Adrenal gland (tissue), 12 donors: Measurements from ENCODE around the gene ADD1. TPM values are rescaled to one million over a fixed set of nuclear protein-coding genes. Genes with fewer than 3 reads are reported as not detected.

Experiments
- DNase-seq, 7 donors: peaks; one replicate each; pipeline ENCODE4 v3.0.0-alpha.2; 2019 to 2020
- H3K27ac ChIP-seq, 5 donors: fragments of 200-600 bp; sonication (generic) in 4 of 5; 1 replicate in 3 of 5; 2 replicates in 2 of 5; pipeline versions ENCODE4 v1.5.1 to v1.8.0; 2016 to 2020; ENCODE audit warnings: mild to moderate bottlenecking in 1 of 5
- H3K27me3 ChIP-seq: fragments of 200-600 bp; 2 replicates; pipeline ENCODE4 v1.8.0; 2021
- H3K36me3 ChIP-seq, 2 donors: fragments of 200-600 bp; replicated peaks in 1 of 2; 1 replicate in 1 of 2; 2 replicates in 1 of 2; pipeline versions ENCODE4 v1.5.1 to v1.8.0; 2018 to 2022
- H3K4me1 ChIP-seq, 2 donors: fragments of 200-600 bp; replicated peaks in 1 of 2; 1 replicate in 1 of 2; 2 replicates in 1 of 2; pipeline versions ENCODE4 v1.5.1 to v1.8.0; 2018 to 2021
- H3K4me3 ChIP-seq, 4 donors: fragments of 200-600 bp; sonication (generic) in 3 of 4; one replicate each; pipeline ENCODE4 v1.5.1; 2016 to 2018
- H3K9me3 ChIP-seq, 3 donors: fragments of 200-600 bp; sonication (generic) in 1 of 3; replicated peaks in 1 of 3; 1 replicate in 2 of 3; 2 replicates in 1 of 3; pipeline versions ENCODE4 v1.5.1 to v1.8.0; 2016 to 2021
- POLR2A ChIP-seq, 2 donors: fragments of 450-650 bp; IDR thresholded peaks; one replicate each; pipeline ENCODE4 v1.6.1; 2017; ENCODE audit warnings: antibody characterized with exemption in 2 of 2, mild to moderate bottlenecking in 2 of 2, moderate library complexity in 1 of 2
- WGBS, 4 donors: extraction: QIAGEN DNeasy Blood & Tissue Kit in 2 of 4; methylation state at CpG; one replicate each; pipeline versions ENCODE4 v1.1.5 to v1.1.7; 2013 to 2017; 5-methylcytosine and 5-hydroxymethylcytosine counted together
- intact Hi-C, 2 donors: fragments of 100-400 bp; cut with DNase I; formaldehyde crosslinking; loops; one replicate each; pipeline versions ENCODE4 v1.14.1 to v1.15.0; 2022 to 2023
- polyA plus RNA-seq, 3 donors: library from polyadenylated mRNA; stranded (reverse); fragments of 200-250 nt in 2 of 3; fragments of 350-450 nt in 1 of 3; fragmentation: Illumina TruSeq in 1 of 3; extraction: RNeasy Lipid Tissue Mini Kit (QIAGEN cat#74804) in 1 of 3; gene quantifications; one replicate each; pipeline ENCODE4 v1.2.3, GENCODE V29; 2013 to 2014
- total RNA-seq, 9 donors: library from RNA; depleted of rRNA in 4 of 9; stranded (reverse); fragments of >200 nt in 4 of 9; fragments of 120-200 nt in 1 of 9; fragmentation: NEBNext Ultra II Directional in 1 of 9; extraction: Animal tissue kit (Norgen Biotek cat#: 25700) in 1 of 9; gene quantifications; one replicate each; pipeline versions ENCODE4 v1.1.0 to v1.2.4, GENCODE V29; 2013 to 2023
- TF ChIP-seq, protein P1 (sequence below), 6 experiments: fragments of 450-650 bp in 4 of 6; fragments of 200-600 bp in 2 of 6; sonication (generic) in 1 of 6; IDR thresholded peaks; 1 replicate in 5 of 6; 2 replicates in 1 of 6; pipeline versions ENCODE4 v1.5.1 to v1.8.0; 2016 to 2021; ENCODE audit warnings: antibody characterized with exemption in 6 of 6, mild to moderate bottlenecking in 2 of 6, moderate library complexity in 1 of 6
- donor health status: healthy with polysubstance abuse.
- donor health status: Bipolar disorder and iron deficiency.
- donor health status: DM: yes; HTN: yes; CAD: no.
- donor health status: DM: no; HTN: no; CAD: no.
- donor health status: DM: no; HTN: no; CAD: no.
- donor health status: DM: yes; HTN: yes; CAD: no.

The ADD1 gene
- total and polyA plus RNA-seq, 12 donors = 134 to 468 (median 241) TPM

DNA sequence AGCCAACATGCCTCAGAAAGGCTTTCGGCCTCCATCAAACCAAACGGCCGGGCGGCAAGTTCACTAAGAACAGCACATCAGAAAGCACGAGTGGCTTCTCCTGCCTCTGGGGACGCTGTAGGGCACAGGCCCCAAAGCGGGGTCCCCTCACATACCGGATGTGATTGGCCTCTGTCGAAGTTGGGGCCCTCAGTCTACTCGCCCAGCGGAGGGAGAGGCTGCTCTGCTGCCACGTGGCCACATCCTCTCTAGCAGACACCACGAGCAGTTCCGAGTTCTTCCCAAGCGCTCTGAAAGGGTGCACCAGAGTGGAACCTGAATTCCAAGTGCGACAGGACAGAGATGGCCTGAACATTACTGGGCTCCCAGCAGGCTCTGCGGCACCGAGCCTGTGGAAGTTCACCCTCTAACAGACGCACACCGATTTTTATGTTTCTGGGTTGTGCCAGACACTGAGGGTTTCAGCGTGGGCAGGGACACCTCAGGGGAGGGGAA lies 98.4 kb downstream of the ADD1 start:
- no peak for TF ChIP-seq POLR2A (IDR thresholded peaks at IDR 0.05)
- TF ChIP-seq, protein P1, sequence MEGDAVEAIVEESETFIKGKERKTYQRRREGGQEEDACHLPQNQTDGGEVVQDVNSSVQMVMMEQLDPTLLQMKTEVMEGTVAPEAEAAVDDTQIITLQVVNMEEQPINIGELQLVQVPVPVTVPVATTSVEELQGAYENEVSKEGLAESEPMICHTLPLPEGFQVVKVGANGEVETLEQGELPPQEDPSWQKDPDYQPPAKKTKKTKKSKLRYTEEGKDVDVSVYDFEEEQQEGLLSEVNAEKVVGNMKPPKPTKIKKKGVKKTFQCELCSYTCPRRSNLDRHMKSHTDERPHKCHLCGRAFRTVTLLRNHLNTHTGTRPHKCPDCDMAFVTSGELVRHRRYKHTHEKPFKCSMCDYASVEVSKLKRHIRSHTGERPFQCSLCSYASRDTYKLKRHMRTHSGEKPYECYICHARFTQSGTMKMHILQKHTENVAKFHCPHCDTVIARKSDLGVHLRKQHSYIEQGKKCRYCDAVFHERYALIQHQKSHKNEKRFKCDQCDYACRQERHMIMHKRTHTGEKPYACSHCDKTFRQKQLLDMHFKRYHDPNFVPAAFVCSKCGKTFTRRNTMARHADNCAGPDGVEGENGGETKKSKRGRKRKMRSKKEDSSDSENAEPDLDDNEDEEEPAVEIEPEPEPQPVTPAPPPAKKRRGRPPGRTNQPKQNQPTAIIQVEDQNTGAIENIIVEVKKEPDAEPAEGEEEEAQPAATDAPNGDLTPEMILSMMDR (IDR thresholded peaks at IDR 0.05) = no peak
- H3K4me1 ChIP-seq = peaks cover 4 to 9% of the 10 kb centered on the region in 2 donors
- H3K27ac ChIP-seq = no peak overlapping the region
- WGBS, 4 donors = 92 to 94% (median 92%) methylated on average over 17 to 21 of the region's 21 CpGs
- no peaks in the 10 kb centered on the region for H3K9me3 ChIP-seq
- H3K4me3 ChIP-seq = no peak overlapping the region
- no peaks in the 10 kb centered on the region for H3K27me3 ChIP-seq
- peaks cover 0 to 90% of the 10 kb centered on the region in 2 donors for H3K36me3 ChIP-seq
- DNase-seq = peak in 2 of 7 donors; percentile 19 to 52
- intact Hi-C loops = no loop called here

DNA sequence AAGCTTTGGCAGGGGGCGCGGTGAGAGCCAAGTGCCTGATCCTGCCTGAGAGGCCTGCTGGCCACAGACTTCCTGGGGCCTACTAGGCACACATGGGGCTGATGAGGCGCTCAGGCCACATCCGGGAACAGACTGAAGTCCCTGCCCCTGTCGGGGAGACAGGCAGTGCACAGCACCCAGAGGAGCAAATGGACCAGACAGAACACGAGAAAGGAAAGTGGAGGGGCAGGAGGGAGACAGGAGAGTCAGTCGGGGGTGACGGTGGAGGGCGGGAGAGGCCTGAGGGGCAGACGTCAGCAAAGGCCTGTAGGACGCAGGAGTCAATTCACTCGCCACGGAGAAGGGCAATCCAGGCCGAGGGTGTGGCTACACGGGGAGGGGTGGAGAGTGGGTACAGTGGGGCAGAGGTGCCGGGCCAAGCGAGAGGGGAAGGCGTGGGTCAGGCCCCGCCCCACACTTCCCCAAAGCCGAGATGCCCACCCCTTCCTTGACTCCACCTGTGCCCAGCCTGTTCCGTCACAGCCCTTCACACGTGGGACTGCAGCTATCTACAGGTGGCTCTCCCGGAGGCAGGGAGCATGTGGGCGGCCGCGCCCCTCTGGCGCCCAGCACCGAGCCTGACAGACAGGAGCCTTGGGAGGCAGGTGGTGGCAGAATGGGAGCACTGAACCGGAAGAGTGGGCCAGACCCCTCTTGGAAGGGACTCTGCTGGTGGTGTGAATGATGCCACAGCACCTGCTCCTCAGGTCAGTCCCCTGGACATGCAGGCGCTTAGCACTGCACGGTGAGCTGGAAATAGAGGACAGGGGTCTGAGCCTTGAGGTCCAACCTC lies 99.1 kb downstream of the ADD1 start:
- H3K27ac ChIP-seq = no peak overlapping the region
- H3K9me3 ChIP-seq = no peaks in the 10 kb centered on the region
- TF ChIP-seq POLR2A (IDR thresholded peaks at IDR 0.05) = no peak
- TF ChIP-seq, protein P1 (IDR thresholded peaks at IDR 0.05) = no peak
- no peaks in the 10 kb centered on the region for H3K27me3 ChIP-seq
- WGBS, 4 donors = 85 to 88% (median 87%) methylated on average over 23 to 31 of the region's 31 CpGs
- H3K36me3 ChIP-seq = peaks cover 0 to 96% of the 10 kb centered on the region in 2 donors
- H3K4me3 ChIP-seq = no peak overlapping the region
- intact Hi-C loops = no loop called here
- H3K4me1 ChIP-seq = peaks cover 0 to 2% of the 10 kb centered on the region in 2 donors
- peak in 2 of 7 donors; percentile 15 to 50 for DNase-seq

DNA sequence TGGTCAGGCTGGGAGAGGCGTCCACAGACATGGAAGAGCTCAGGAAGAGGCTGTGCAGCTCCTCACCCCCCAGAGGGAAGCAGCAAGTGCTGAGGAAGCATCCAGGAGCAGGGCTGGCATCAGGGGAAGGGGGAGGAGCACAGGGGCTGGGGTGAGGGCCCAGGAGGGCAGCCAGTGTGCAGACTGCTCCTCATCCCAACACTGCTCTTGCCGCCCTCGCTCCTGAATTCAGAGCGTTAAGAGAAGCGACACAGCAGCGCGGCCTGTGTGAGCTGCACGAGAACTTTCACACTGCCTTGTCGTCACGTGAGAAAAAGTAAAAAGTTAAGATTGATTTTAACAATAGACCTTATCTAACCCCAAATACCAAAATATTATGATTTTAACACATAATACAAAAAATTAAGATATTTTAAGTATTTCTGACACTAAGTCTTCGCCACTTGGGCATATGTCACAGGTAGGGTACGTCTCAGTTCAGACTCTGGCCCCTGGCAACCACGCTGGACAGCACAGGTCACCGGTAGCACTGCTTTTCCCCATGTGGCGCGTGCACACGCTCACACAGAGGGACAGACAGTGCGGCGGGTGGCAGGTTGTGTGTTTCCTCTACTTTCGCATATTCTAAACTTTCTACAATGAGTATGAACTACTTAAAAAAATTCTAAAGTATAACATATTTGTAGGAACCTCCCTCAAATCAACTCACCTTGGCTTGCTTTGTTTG lies 99.9 kb downstream of the ADD1 start:
- Histone ChIP-seq H3K4me3 (no peak overlapping the region), H3K9me3 (no peaks in the 10 kb centered on the region), H3K36me3 (peaks cover 0 to 96% of the 10 kb centered on the region in 2 donors), H3K27me3 (no peaks in the 10 kb centered on the region), H3K27ac (no peak overlapping the region), H3K4me1 (no peaks in the 10 kb centered on the region)
- WGBS, 4 donors = 93 to 95% (median 94%) methylated on average over 20 of the region's 20 CpGs
- DNase-seq = peak in 1 of 7 donors; percentile 47
- intact Hi-C loops = no loop called here
- TF ChIP-seq, protein P1 (IDR thresholded peaks at IDR 0.05) = no peak
- TF ChIP-seq POLR2A (IDR thresholded peaks at IDR 0.05) = no peak

DNA sequence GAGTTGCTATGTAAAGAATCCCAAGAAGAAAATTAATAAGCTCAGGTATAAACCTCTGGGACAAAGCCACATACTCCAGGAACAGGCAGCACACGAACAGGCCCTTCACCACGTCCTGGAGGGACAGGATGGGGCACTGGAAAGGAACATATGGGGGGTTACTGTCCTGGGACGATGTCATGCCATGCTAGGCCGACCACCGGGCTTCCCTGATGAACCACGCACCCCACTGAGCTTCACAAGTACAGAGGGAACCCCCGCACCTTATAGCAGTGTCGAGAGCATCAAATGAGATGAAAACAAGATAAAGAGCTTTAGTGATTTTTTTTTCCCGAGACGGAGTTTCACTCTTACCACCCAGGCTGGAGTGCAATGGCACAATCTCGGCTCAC lies 100.4 kb downstream of the ADD1 start:
- intact Hi-C loops = no loop called here
- H3K27me3 ChIP-seq = no peaks in the 10 kb centered on the region
- 86 to 92% (median 90%) methylated on average over 11 of the region's 11 CpGs for WGBS, 4 donors
- no peaks in the 10 kb centered on the region for H3K4me1 ChIP-seq
- DNase-seq = peak in 1 of 7 donors; percentile 47
- H3K4me3 ChIP-seq = no peak overlapping the region
- TF ChIP-seq, protein P1 (IDR thresholded peaks at IDR 0.05) = no peak
- TF ChIP-seq POLR2A (IDR thresholded peaks at IDR 0.05) = no peak
- peaks cover 0 to 96% of the 10 kb centered on the region in 2 donors for H3K36me3 ChIP-seq
- no peak overlapping the region for H3K27ac ChIP-seq
- H3K9me3 ChIP-seq = no peaks in the 10 kb centered on the region
